PC-9 (cell line): Measurements from ENCODE around the gene DZIP3. TPM values are rescaled to one million over a fixed set of nuclear protein-coding genes. Genes with fewer than 3 reads are reported as not detected.
"Not testable (repeated sequence)": the region's sequence is repeated elsewhere in the genome, so short reads cannot be mapped to it uniquely, and the experiment has no call there.

Experiments
- BruUV-seq: library from RNA; stranded (reverse); fragments of 400-500 nt; replicated peaks from 2 replicates; lab custom pipeline; 2021; lab: Mats Ljungman, UMichigan
- CTCF ChIA-PET: fragments of 300-600 bp; sonication (Branson Sonifier 250); formaldehyde crosslinking; loops from one replicate; lab custom pipeline; 2022; ENCODE audit warnings: antibody characterized with exemption; lab: Charles Lee
- POLR2A ChIA-PET: fragments of 300-600 bp; sonication (Branson Sonifier 250); formaldehyde crosslinking; loops from one replicate; lab custom pipeline; 2022; ENCODE audit warnings: antibody characterized with exemption; ENCODE audit not compliant: unreplicated experiment; lab: Charles Lee
- DNase-seq, 2 experiments: peaks; one replicate each; pipeline versions ENCODE4 v3.0.0 to v3.0.0-alpha.2; 2015 to 2022; ENCODE audit warnings: mixed read lengths in 1 of 2
- H2AFZ ChIP-seq: fragments of 200-600 bp; sonication (generic); 2 replicates; pipeline ENCODE4 v1.8.1; 2017; ENCODE audit warnings: antibody characterized with exemption
- H3F3A ChIP-seq: fragments of 200-600 bp; sonication (generic); 2 replicates; pipeline ENCODE4 v1.8.1; 2017; ENCODE audit warnings: antibody characterized with exemption, mild to moderate bottlenecking, low read depth; ENCODE audit not compliant: insufficient read depth
- H3K27ac ChIP-seq: fragments of 200-600 bp; sonication (generic); 2 replicates; pipeline ENCODE4 v1.6.1; 2016; ENCODE audit warnings: mixed run types
- H3K27me3 ChIP-seq: fragments of 200-600 bp; sonication (generic); 2 replicates; pipeline ENCODE4 v1.6.1; 2016; ENCODE audit warnings: low read depth, mixed run types; ENCODE audit not compliant: insufficient read depth
- H3K36me3 ChIP-seq: fragments of 200-600 bp; sonication (generic); 2 replicates; pipeline ENCODE4 v1.6.1; 2016; ENCODE audit warnings: low read depth, mixed run types
- H3K4me1 ChIP-seq: fragments of 200-600 bp; sonication (generic); replicated peaks from 2 replicates; pipeline ENCODE4 v1.6.1; 2016; ENCODE audit warnings: mixed run types; ENCODE audit not compliant: insufficient read depth
- H3K4me2 ChIP-seq: fragments of 200-600 bp; sonication (generic); 2 replicates; pipeline ENCODE4 v1.6.1; 2017; ENCODE audit warnings: mixed run types
- H3K4me3 ChIP-seq: fragments of 200-600 bp; sonication (generic); 2 replicates; pipeline ENCODE4 v1.6.1; 2016; ENCODE audit warnings: mixed run types
- H3K79me2 ChIP-seq: fragments of 200-600 bp; sonication (generic); 2 replicates; pipeline ENCODE4 v1.6.1; 2017; ENCODE audit warnings: low read depth, mixed run types
- H3K9me2 ChIP-seq: fragments of 200-600 bp; sonication (generic); 2 replicates; pipeline ENCODE4 v1.8.1; 2017; ENCODE audit warnings: mild to moderate bottlenecking; ENCODE audit not compliant: insufficient read depth
- H3K9me3 ChIP-seq: fragments of 200-600 bp; sonication (generic); 2 replicates; pipeline ENCODE4 v1.8.1; 2016; ENCODE audit warnings: low read depth; ENCODE audit not compliant: insufficient read depth
- H4K20me1 ChIP-seq: fragments of 200-600 bp; sonication (generic); 2 replicates; pipeline ENCODE4 v1.8.1; 2017; ENCODE audit not compliant: insufficient read depth
- CTCF ChIP-seq: fragments of 200-600 bp; sonication (generic); conservative IDR thresholded peaks from 2 replicates; pipeline ENCODE4 v1.6.1; 2017; ENCODE audit warnings: mixed run types, antibody characterized with exemption, mild to moderate bottlenecking, moderate library complexity
- EZH2 ChIP-seq: fragments of 200-600 bp; sonication (generic); IDR thresholded peaks from 2 replicates; pipeline ENCODE4 v1.8.0; 2017; ENCODE audit warnings: antibody characterized with exemption, low read depth
- intact Hi-C: fragments of 100-400 bp; cut with micrococcal nuclease; formaldehyde crosslinking; loops from one replicate; pipeline ENCODE4 v1.10.0; 2022; ENCODE audit not compliant: unreplicated experiment
- total RNA-seq: library from RNA; stranded (reverse); gene quantifications from 2 replicates; pipeline ENCODE4 v1.2.3, GENCODE V29; 2021

The DZIP3 gene
- total RNA-seq, 1 experiment from 2014 or later = 14.5 TPM

DNA sequence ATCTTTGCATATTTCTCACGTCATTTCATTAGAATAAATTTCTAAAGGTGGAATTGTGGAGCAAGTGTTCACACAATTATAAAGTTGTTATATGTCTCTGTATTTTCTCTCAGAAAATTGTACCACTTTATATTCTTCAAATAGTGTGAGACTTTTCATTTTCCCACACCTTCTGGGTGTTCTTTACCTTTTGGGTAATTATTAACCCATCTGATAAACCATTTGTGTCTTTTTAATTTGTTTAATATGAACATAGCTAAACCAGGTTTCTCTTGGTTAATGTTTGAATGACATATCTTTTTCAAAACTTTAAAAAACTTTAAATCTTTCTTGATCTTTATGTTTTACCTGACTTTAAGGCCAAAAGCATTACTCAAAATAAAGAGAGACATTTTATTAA lies 40.5 kb downstream of the DZIP3 start:
- Histone ChIP-seq H3K9me3 (peaks cover 2% of the 10 kb centered on the region; the same call in 1 of the 2 replicates), H4K20me1 (no peaks in the 10 kb centered on the region), H3K36me3 (peaks cover 1% of the 10 kb centered on the region; the same call in 1 of the 2 replicates), H3K27me3 (no peaks in the 10 kb centered on the region), H3K4me1 (no peaks in the 10 kb centered on the region), H3K79me2 (no peaks in the 10 kb centered on the region), H3K27ac (no peak overlapping the region), H3K4me3 (no peak overlapping the region), H2AFZ (no peak overlapping the region), H3F3A (no peaks in the 10 kb centered on the region), H3K4me2 (no peak overlapping the region), H3K9me2 (no peaks in the 10 kb centered on the region)
- no peak for TF ChIP-seq CTCF
- no peak for TF ChIP-seq EZH2
- ChIA-PET CTCF (no interaction called here), POLR2A (no interaction called here)
- no peak for DNase-seq
- intact Hi-C loops = no loop called here
- BruUV-seq = no TSS peak

DNA sequence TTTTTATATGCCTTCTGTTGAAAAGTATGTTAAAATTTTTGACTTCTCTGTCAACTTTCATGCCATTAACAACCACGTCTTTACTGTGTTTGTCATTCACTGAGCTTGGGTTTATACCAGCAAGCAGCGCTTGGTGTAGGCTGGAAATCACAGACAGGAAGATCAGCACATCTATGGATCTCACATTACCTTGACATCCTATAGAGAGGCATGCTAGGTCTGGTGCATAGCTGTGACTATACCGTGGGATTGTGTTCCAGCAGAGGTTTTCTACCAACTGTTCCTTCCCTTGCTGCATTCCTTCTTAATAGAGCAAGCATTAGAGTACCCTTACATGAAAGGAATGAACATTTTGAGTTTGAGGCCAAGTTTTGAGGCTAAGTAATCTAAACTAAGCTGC lies 53.0 kb downstream of the DZIP3 start:
- Histone ChIP-seq H4K20me1 (no peaks in the 10 kb centered on the region), H3K79me2 (no peaks in the 10 kb centered on the region), H3K9me2 (no peaks in the 10 kb centered on the region; the same call in 1 of the 2 replicates), H3K36me3 (no peaks in the 10 kb centered on the region), H3K4me1 (no peaks in the 10 kb centered on the region), H3K4me2 (no peak overlapping the region), H3K27ac (no peak overlapping the region), H3F3A (no peaks in the 10 kb centered on the region), H3K4me3 (no peak overlapping the region), H3K27me3 (no peaks in the 10 kb centered on the region), H2AFZ (no peak overlapping the region), H3K9me3 (no peaks in the 10 kb centered on the region)
- no peak for TF ChIP-seq EZH2
- no peak for TF ChIP-seq CTCF
- CTCF ChIA-PET = no interaction called here
- no peak for DNase-seq
- BruUV-seq = no TSS peak
- intact Hi-C loops = no loop called here
- POLR2A ChIA-PET = interaction anchor here (0.6 kb wide), 1 partner anchor 1029 kb away, joined by 8 read pairs; no protein-coding TSS in a partner anchor

DNA sequence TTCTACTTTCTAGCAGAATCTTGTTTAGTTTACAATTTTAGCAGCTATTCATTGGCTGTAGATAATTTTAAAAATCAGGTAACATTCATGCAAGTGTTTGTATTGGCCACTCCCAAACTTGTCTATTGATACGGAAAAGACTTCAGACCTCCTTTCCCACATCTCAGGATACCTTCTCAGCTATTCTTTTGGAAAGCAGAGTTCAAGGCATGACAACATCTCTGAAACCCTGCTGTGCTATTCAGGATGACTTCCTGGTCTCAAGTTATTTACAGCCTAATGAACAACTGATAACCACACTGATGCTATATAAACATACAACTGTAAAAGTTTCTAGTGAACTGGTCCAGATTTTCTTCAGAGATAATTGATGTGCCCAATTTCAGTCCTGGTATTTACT lies 55.8 kb downstream of the DZIP3 start:
- no peak overlapping the region for H3K4me3 ChIP-seq
- no peaks in the 10 kb centered on the region; the same call in 1 of the 2 replicates for H3K9me2 ChIP-seq
- intact Hi-C loops = no loop called here
- no peak overlapping the region for H3K4me2 ChIP-seq
- no peaks in the 10 kb centered on the region for H3K4me1 ChIP-seq
- no peaks in the 10 kb centered on the region for H3K79me2 ChIP-seq
- BruUV-seq = no TSS peak
- TF ChIP-seq CTCF (no peak), EZH2 (no peak)
- no peaks in the 10 kb centered on the region for H3K36me3 ChIP-seq
- no peaks in the 10 kb centered on the region for H3K9me3 ChIP-seq
- ChIA-PET CTCF (no interaction called here), POLR2A (no interaction called here)
- H3K27ac ChIP-seq = no peak overlapping the region
- H3K27me3 ChIP-seq = no peaks in the 10 kb centered on the region
- H2AFZ ChIP-seq = no peak overlapping the region
- H3F3A ChIP-seq = no peaks in the 10 kb centered on the region
- H4K20me1 ChIP-seq = no peaks in the 10 kb centered on the region
- DNase-seq = no peak

DNA sequence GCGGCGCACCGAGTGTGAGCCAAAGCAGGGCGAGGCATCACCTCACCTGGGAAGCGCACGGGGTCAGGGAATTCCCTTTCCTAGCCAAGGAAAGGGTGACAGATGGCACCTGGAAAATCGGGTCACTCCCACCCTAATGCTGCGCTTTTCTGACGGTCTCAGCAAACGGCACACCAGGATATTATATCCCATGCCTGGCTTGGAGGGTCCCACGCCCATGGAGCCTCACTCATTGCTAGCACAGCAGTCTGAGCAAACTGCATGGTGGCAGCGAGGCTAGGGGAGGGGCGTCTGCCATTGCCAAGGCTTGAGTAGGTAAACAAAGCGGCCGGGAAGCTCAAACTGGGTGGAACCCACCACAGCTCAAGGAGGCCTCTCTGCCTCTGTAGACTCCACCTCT lies 66.1 kb downstream of the DZIP3 start:
- H3K4me2 ChIP-seq, H2AFZ ChIP-seq, BruUV-seq, H3K27ac ChIP-seq, H3K9me2 ChIP-seq, H3K4me1 ChIP-seq, intact Hi-C loops, H3F3A ChIP-seq, CTCF ChIA-PET, H3K36me3 ChIP-seq, POLR2A ChIA-PET, H4K20me1 ChIP-seq, H3K27me3 ChIP-seq, DNase-seq, H3K79me2 ChIP-seq, H3K9me3 ChIP-seq, H3K4me3 ChIP-seq: not testable (repeated sequence)
